Glutamatergic neuron (in vitro differentiated cells): ENCODE data around the gene BST2. TPM values are rescaled to one million over a fixed set of nuclear protein-coding genes. Genes with fewer than 3 reads are reported as not detected.
A peak's percentile ranks its signal among the peaks of the same experiment; 100 is the strongest.

Experiments used
- DNase-seq: peaks from one replicate; pipeline ENCODE4 v3.0.0; 2022
- H3K27ac Mint-ChIP-seq: one replicate; pipeline ENCODE4 v1.8.0; 2020; ENCODE audit warnings: mild to moderate bottlenecking, mixed read lengths, inconsistent platforms; ENCODE audit not compliant: unreplicated experiment
- H3K27me3 Mint-ChIP-seq: one replicate; pipeline ENCODE4 v1.8.0; 2020; ENCODE audit warnings: mild to moderate bottlenecking, moderate library complexity, mixed read lengths, inconsistent platforms; ENCODE audit not compliant: unreplicated experiment
- H3K36me3 Mint-ChIP-seq: one replicate; pipeline ENCODE4 v1.8.0; 2020; ENCODE audit warnings: mild to moderate bottlenecking, mixed read lengths, inconsistent platforms; ENCODE audit not compliant: unreplicated experiment
- H3K4me1 Mint-ChIP-seq: one replicate; pipeline ENCODE4 v1.8.0; 2020; ENCODE audit warnings: mild to moderate bottlenecking, low read depth, mixed read lengths, inconsistent platforms; ENCODE audit not compliant: unreplicated experiment
- H3K4me3 Mint-ChIP-seq: one replicate; pipeline ENCODE4 v1.8.0; 2020; ENCODE audit warnings: mild to moderate bottlenecking, mixed read lengths, inconsistent platforms; ENCODE audit not compliant: unreplicated experiment
- H3K9me3 Mint-ChIP-seq: one replicate; pipeline ENCODE4 v1.8.0; 2020; ENCODE audit warnings: mild to moderate bottlenecking, moderate library complexity, mixed read lengths, inconsistent platforms; ENCODE audit not compliant: unreplicated experiment
- CTCF ChIP-seq: fragments of 200-600 bp; sonication (generic); IDR thresholded peaks from one replicate; pipeline ENCODE4 v1.5.0; 2021; ENCODE audit not compliant: partially characterized antibody, unreplicated experiment
- total RNA-seq: library from RNA; stranded (reverse); fragmentation: NEBNext Ultra II Directional; extraction: Animal tissue kit (Norgen Biotek cat#: 25700); gene quantifications from one replicate; pipeline ENCODE4 v1.2.1, GENCODE V29; 2021; ENCODE audit not compliant: unreplicated experiment

The BST2 gene
- total RNA-seq, 1 donor from 2014 or later: 1.4 TPM

DNA sequence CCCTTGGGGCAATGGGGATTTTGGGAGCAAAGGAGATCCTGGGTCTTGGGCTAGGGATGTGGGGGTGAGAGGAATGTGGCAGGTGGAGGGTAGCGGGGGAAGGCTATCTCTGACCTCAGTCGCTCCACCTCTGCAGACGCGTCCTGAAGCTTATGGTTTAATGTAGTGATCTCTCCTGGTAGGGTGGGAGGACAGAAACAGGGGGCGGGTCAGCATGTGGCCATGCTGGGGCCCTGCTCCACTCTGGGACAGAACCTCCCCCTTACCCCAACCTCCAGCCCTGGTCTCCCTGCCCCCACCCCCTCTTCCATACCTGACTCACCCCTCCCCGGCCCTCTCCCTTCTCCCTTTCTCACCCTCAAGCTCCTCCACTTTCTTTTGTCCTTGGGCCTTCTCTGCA lies 1.4 kb downstream of the BST2 start:
- no peak for DNase-seq
- Mint-ChIP-seq H3K4me1 (peaks cover 4% of the 10 kb centered on the region), H3K27ac (no peak overlapping the region), H3K36me3 (no peaks in the 10 kb centered on the region), H3K27me3 (peaks cover 2% of the 10 kb centered on the region), H3K4me3 (peak overlapping the region; percentile 52), H3K9me3 (no peaks in the 10 kb centered on the region)
- TF ChIP-seq CTCF: no peak

GRCh38 chr19:17402982-17403855 lies 2.2 kb downstream of the BST2 start:
- Mint-ChIP-seq H3K27ac (no peak overlapping the region), H3K4me1 (peaks cover 4% of the 10 kb centered on the region), H3K36me3 (no peaks in the 10 kb centered on the region), H3K27me3 (peaks cover 2% of the 10 kb centered on the region), H3K4me3 (peak overlapping the region; percentile 52), H3K9me3 (no peaks in the 10 kb centered on the region)
- peak; percentile 62 for DNase-seq
- no peak for TF ChIP-seq CTCF

DNA sequence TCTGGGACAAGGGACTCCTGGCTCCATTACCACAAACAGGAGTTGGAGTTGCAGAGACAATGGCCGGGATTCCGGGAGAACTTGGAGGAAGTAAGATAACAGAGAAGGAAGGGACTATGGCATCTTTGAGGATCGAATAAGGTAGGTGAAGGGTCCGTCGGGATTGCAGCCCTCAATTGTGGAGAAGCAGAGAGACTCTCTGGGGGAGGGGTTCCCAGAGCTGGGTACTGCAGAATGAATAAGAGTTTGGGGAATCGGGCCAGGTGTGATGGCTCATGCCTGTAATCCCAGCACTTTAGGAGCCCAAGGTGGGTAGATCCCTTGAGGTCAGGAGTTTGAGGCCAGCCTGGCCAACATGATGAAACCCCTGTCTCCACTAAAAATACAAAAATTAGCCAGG lies 3.8 kb downstream of the BST2 start:
- Mint-ChIP-seq H3K27me3 (peaks cover 4% of the 10 kb centered on the region), H3K4me1 (no peaks in the 10 kb centered on the region)

DNA sequence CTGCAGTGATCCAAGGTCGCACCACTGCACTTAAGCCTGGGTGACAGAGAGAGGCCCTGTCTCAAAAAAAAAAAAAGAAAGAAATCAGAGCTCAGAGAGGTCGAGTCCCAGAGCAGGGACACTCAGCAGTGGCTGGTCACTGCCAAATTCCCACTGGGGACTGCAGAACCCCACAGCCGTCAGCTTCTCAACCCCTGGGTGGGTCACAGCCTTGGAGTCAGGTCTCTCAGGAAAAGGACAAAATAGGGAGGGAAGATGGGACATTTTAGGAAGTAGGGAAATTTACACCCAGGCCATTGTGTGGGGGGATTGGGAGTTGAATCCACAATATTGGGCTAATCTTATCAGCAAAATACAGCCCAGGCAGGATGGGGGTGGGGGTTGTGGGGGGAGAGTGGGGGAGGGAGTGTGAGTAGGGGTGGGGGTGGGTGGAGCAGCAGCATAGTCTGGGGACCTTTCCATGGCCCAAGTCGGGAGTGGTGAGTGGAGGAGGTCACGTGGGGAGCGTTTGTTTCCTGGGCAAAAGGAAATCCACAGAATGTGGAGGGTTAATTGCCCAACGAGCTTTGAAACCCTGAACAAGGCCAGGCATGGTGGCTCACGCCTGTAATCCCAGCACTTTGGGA lies 6.4 kb downstream of the BST2 start:
- TF ChIP-seq CTCF: no peak
- H3K27ac Mint-ChIP-seq: no peak overlapping the region
- DNase-seq: no peak
- no peak overlapping the region for H3K4me3 Mint-ChIP-seq
- H3K36me3 Mint-ChIP-seq: no peaks in the 10 kb centered on the region
- peaks cover 2% of the 10 kb centered on the region for H3K27me3 Mint-ChIP-seq
- H3K9me3 Mint-ChIP-seq: no peaks in the 10 kb centered on the region
- no peaks in the 10 kb centered on the region for H3K4me1 Mint-ChIP-seq

More for the DNA sequence above, 3.8 kb downstream of the BST2 start:
- DNase-seq: no peak
- Mint-ChIP-seq H3K36me3 (no peaks in the 10 kb centered on the region), H3K9me3 (no peaks in the 10 kb centered on the region), H3K4me3 (no peak overlapping the region), H3K27ac (no peak overlapping the region)
- no peak for TF ChIP-seq CTCF

DNA sequence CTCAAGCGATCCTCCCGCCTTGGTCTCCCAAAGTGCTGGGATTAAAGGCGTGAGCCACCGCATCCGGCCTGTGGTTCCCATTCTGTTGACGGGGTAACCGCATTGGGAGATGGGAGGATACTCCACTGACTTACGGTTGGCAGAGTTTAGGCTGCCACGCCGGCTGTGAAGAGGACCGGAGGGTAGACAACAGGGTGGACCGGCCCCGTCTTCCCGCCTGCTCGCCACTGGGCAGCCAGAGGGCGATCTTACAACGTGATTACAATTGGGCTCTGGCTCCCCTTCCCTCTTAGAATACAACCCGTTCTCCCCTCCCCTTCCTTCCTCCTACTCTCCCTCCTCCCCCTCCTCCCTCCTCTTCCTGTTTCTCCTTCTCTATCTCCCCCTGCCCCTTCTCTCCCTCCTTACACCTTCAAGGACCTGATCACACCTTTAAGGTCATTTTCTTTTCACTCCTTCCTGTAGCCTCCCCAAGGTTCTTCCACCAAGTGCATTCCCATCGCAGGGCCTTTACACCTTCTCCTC lies 10.5 kb downstream of the BST2 start:
- Mint-ChIP-seq H3K4me1 (peaks cover 5% of the 10 kb centered on the region), H3K9me3 (peaks cover 5% of the 10 kb centered on the region), H3K4me3 (no peak overlapping the region), H3K27me3 (peaks cover 5% of the 10 kb centered on the region), H3K27ac (no peak overlapping the region), H3K36me3 (no peaks in the 10 kb centered on the region)
- peak; percentile 75 for TF ChIP-seq CTCF
- peak; percentile 77 for DNase-seq
